ENCODE measurements around the gene EXOC8. TPM values are rescaled to one million over a fixed set of nuclear protein-coding genes. Genes with fewer than 3 reads are reported as not detected.

EXOC8 gene
- total RNA-seq, 1 donor from 2014 or later: 12.2 TPM

DNA sequence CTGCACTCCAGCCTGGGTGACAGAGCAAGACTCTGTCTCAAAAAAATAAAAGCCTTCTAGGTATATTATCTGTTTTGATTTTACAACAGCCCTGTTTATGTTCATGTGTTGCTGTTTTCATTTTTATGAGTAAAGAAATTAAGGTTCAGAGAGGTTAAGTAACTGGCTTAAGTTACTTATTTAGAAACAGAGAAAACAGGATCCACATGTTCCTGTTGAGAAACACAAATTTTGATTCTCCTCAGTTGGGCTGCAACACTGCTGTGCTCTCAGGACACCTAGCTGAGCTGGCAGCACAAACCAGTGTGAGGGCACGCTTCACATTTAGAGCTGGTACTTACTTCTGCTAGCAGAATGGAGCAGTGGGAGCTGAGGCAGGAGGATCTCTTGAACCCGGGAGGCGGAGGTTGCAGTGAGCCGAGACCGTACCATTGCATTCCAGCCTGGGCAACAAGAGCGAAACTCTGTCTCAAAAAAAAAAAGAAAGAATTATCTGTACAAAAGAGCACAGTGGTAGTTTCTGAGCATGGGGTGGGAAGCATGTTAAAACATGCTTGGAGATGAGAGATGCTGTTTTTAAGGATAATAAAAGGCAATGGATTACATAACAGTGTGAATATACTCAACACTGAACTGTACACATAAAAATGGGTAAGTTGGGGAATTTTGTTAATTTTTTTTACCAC lies 2.8 kb upstream of the EXOC8 start:
- no peaks in the 10 kb centered on the region for H3K27me3 ChIP-seq (ENCODE audit: low read depth)
- TF ChIP-seq CTCF (IDR thresholded peaks at IDR 0.05; ENCODE audit: borderline replicate concordance): no peak
- DNase-seq: no peak
- H3K4me3 ChIP-seq: no peak overlapping the region
- no peak overlapping the region for H3K27ac ChIP-seq (replicated peaks)
- peaks cover 10% of the 10 kb centered on the region for H3K36me3 ChIP-seq
- intact Hi-C loops (cut with micrococcal nuclease): no loop called here
- no peaks in the 10 kb centered on the region for H3K9me3 ChIP-seq (replicated peaks)
- H3K4me1 ChIP-seq: peaks cover 53% of the 10 kb centered on the region

GRCh38 chr1:231338270-231339128 lies 847 bp upstream of the EXOC8 start, which contains the start of gene SPRTN:
Gene SPRTN, plus strand, starts transcription at chr1:231338293. Its CDS starts 91 bp downstream, at chr1:231338384.
- H3K4me1 ChIP-seq: peaks cover 68% of the 10 kb centered on the region
- intact Hi-C loops (cut with micrococcal nuclease): no loop called here
- H3K9me3 ChIP-seq (replicated peaks): no peaks in the 10 kb centered on the region
- H3K4me3 ChIP-seq: peak within 1 kb of the TSS; percentile 97
- peak within 1 kb of the TSS; percentile 97 for H3K27ac ChIP-seq (replicated peaks)
- peaks cover 13% of the 10 kb centered on the region for H3K36me3 ChIP-seq
- H3K27me3 ChIP-seq (ENCODE audit: low read depth): no peaks in the 10 kb centered on the region
- no peak for DNase-seq
- no peak for TF ChIP-seq CTCF (IDR thresholded peaks at IDR 0.05; ENCODE audit: borderline replicate concordance)

- intact Hi-C loops (cut with micrococcal nuclease): no loop called here
- no peaks in the 10 kb centered on the region for H3K9me3 ChIP-seq (replicated peaks)
- TF ChIP-seq CTCF (IDR thresholded peaks at IDR 0.05; ENCODE audit: borderline replicate concordance): no peak
- peak overlapping the region; percentile 97 for H3K27ac ChIP-seq (replicated peaks)
- peak overlapping the region; percentile 97 for H3K4me3 ChIP-seq
- DNase-seq: peak; percentile 29
- peaks cover 77% of the 10 kb centered on the region for H3K4me1 ChIP-seq
- peaks cover 4% of the 10 kb centered on the region for H3K36me3 ChIP-seq
- H3K27me3 ChIP-seq (ENCODE audit: low read depth): no peaks in the 10 kb centered on the region
Measured at GRCh38 chr1:231337043-231337471, 595 bp downstream of the EXOC8 start.

GRCh38 chr1:231335663-231336602 lies 1.7 kb downstream of the EXOC8 start:
- DNase-seq: no peak
- Histone ChIP-seq H3K4me3 (peak overlapping the region; percentile 97), H3K9me3 (replicated peaks) (no peaks in the 10 kb centered on the region), H3K27ac (replicated peaks) (peak overlapping the region; percentile 97), H3K4me1 (peaks cover 77% of the 10 kb centered on the region), H3K36me3 (peaks cover 11% of the 10 kb centered on the region), H3K27me3 (ENCODE audit: low read depth) (no peaks in the 10 kb centered on the region)
- intact Hi-C loops (cut with micrococcal nuclease): no loop called here
- no peak for TF ChIP-seq CTCF (IDR thresholded peaks at IDR 0.05; ENCODE audit: borderline replicate concordance)

DNA sequence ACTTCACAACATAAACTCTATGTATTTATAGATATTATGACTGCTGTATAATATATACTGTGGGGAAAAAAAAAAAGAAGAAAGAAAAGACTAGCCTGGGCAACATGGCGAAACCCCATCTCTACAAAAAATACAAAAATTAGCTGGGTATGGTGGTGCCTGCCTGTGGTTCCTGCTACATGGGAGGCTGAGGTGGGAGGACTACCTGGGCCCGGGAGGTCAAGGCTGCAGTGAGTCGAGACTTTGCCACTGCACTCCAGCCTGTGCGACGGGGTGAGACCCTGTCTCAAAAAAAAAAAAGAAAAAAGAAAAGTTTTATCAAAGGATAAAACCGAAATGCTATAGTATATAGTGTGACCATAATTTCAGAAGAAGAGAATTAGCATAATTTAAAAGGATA lies 2.7 kb downstream of the EXOC8 start:
- DNase-seq: no peak
- Histone ChIP-seq H3K9me3 (replicated peaks) (no peaks in the 10 kb centered on the region), H3K4me3 (peak overlapping the region; percentile 97), H3K27ac (replicated peaks) (no peak overlapping the region), H3K27me3 (ENCODE audit: low read depth) (no peaks in the 10 kb centered on the region), H3K36me3 (peaks cover 11% of the 10 kb centered on the region), H3K4me1 (peaks cover 76% of the 10 kb centered on the region)
- TF ChIP-seq CTCF (IDR thresholded peaks at IDR 0.05; ENCODE audit: borderline replicate concordance): no peak
- intact Hi-C loops (cut with micrococcal nuclease): no loop called here
